Trophoblast cell (in vitro differentiated cells and primary cell): ENCODE measurements around the gene TTC24.

Experiments
- DNase-seq, 2 donors: peaks; one replicate each; pipeline ENCODE4 v3.0.0-alpha.2; 2016
- H2AFZ ChIP-seq: 2 replicates; pipeline ENCODE4 v1.6.1; 2013; ENCODE audit warnings: low read length, moderate library complexity, mild to moderate bottlenecking; ENCODE audit not compliant: insufficient read depth, poor library complexity
- H2AK5ac ChIP-seq: 2 replicates; pipeline ENCODE4 v1.6.1; 2013; ENCODE audit warnings: mild to moderate bottlenecking, low read length
- H2BK120ac ChIP-seq: 2 replicates; pipeline ENCODE4 v1.6.1; 2013; ENCODE audit warnings: low read length, mild to moderate bottlenecking, moderate library complexity; ENCODE audit not compliant: insufficient read depth, poor library complexity
- H2BK12ac ChIP-seq: 2 replicates; pipeline ENCODE4 v1.6.1; 2013; ENCODE audit warnings: mild to moderate bottlenecking, low read length, moderate library complexity
- H2BK5ac ChIP-seq: 2 replicates; pipeline ENCODE4 v1.6.1; 2013; ENCODE audit warnings: low read length, low read depth, moderate library complexity, mild to moderate bottlenecking; ENCODE audit not compliant: poor library complexity
- H3K14ac ChIP-seq: 2 replicates; pipeline ENCODE4 v1.6.1; 2013; ENCODE audit warnings: mild to moderate bottlenecking, low read length
- H3K18ac ChIP-seq: 2 replicates; pipeline ENCODE4 v1.6.1; 2013; ENCODE audit warnings: mild to moderate bottlenecking, low read length
- H3K23ac ChIP-seq: 2 replicates; pipeline ENCODE4 v1.6.1; 2013; ENCODE audit warnings: low read length
- H3K27ac ChIP-seq: 2 replicates; pipeline ENCODE4 v1.5.1; 2013; ENCODE audit warnings: low read depth, mild to moderate bottlenecking, inconsistent platforms, low read length, moderate library complexity
- H3K27me3 ChIP-seq: 2 replicates; pipeline ENCODE4 v1.6.1; 2013; ENCODE audit warnings: inconsistent platforms, mild to moderate bottlenecking, low read length, moderate library complexity; ENCODE audit not compliant: insufficient read depth
- H3K36me3 ChIP-seq, 2 experiments: 1 replicate in 1 of 2; 2 replicates in 1 of 2; pipeline ENCODE4 v1.6.1; 2013; ENCODE audit warnings: low read length in 2 of 2, mild to moderate bottlenecking in 2 of 2, moderate library complexity in 1 of 2; ENCODE audit not compliant: insufficient read depth in 2 of 2, control insufficient read depth in 1 of 2
- H3K4ac ChIP-seq: 2 replicates; pipeline ENCODE4 v1.6.1; 2013; ENCODE audit warnings: low read depth, mild to moderate bottlenecking, low read length, moderate library complexity
- H3K4me1 ChIP-seq, 2 experiments: 1 replicate in 1 of 2; 2 replicates in 1 of 2; pipeline ENCODE4 v1.6.1; 2013; ENCODE audit warnings: low read length in 2 of 2, mild to moderate bottlenecking in 2 of 2, moderate library complexity in 1 of 2; ENCODE audit not compliant: insufficient read depth in 2 of 2, control insufficient read depth in 1 of 2
- H3K4me2 ChIP-seq: 2 replicates; pipeline ENCODE4 v1.6.1; 2013; ENCODE audit warnings: inconsistent platforms, mild to moderate bottlenecking, low read length, moderate library complexity
- H3K4me3 ChIP-seq: 2 replicates; pipeline ENCODE4 v1.5.1; 2013; ENCODE audit warnings: mild to moderate bottlenecking, low read depth, low read length, inconsistent platforms
- H3K79me1 ChIP-seq: one replicate; pipeline ENCODE4 v1.6.1; 2013; ENCODE audit warnings: low read length
- H3K79me2 ChIP-seq: 2 replicates; pipeline ENCODE4 v1.6.1; 2013; ENCODE audit warnings: low read length, mild to moderate bottlenecking; ENCODE audit not compliant: control insufficient read depth, insufficient read depth, poor library complexity
- H3K9ac ChIP-seq: 2 replicates; pipeline ENCODE4 v1.6.1; 2013; ENCODE audit warnings: mild to moderate bottlenecking, low read length
- H3K9me3 ChIP-seq: 2 replicates; pipeline ENCODE4 v1.6.1; 2013; ENCODE audit warnings: low read depth, mild to moderate bottlenecking, control low read depth, inconsistent platforms, low read length; ENCODE audit not compliant: insufficient read depth
- H4K12ac ChIP-seq: 2 replicates; pipeline ENCODE4 v1.6.1; 2013; ENCODE audit warnings: low read depth, mild to moderate bottlenecking, low read length, moderate library complexity
- H4K8ac ChIP-seq: 2 replicates; pipeline ENCODE4 v1.6.1; 2013; ENCODE audit warnings: low read depth, mild to moderate bottlenecking, low read length, moderate library complexity
- H4K91ac ChIP-seq: one replicate; pipeline ENCODE4 v1.6.1; 2013; ENCODE audit warnings: low read depth, mild to moderate bottlenecking, low read length, moderate library complexity
- WGBS: extraction: QIAGEN DNeasy Blood & Tissue Kit; methylation state at CpG from one replicate; pipeline ENCODE4 v1.1.7; 2013; ENCODE audit warnings: missing lambda C conversion rate; ENCODE audit not compliant: insufficient read length, insufficient coverage; ENCODE audit errors: extremely low coverage; 5-methylcytosine and 5-hydroxymethylcytosine counted together

TTC24 gene

DNA sequence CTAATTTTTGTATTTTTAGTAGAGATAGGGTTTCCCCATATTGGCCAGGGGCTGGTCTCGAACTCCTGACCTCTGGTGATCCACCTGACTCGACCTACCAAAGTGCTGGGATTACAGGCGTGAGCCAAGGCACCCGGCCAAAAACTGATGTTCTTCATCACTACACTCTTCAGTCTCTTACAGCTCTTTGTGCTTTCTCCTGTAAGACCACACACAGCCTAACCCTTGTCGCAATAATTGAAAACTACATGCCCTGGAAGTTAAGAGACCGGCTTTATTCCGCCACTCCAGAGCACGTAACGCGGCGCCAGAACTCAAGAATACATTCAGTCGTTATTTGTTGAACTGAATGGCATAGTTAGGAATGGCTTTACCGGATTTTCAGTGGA lies 21.2 kb downstream of the TTC24 start:
- peak overlapping the region; percentile 99 for H2AFZ ChIP-seq
- H2BK12ac ChIP-seq, result no peak overlapping the region
- H3K14ac ChIP-seq, result peak overlapping the region; percentile 89
- peaks cover 7% of the 10 kb centered on the region for H3K79me1 ChIP-seq
- H3K79me2 ChIP-seq, result peaks cover 3% of the 10 kb centered on the region
- H3K9me3 ChIP-seq, result peaks cover 2% of the 10 kb centered on the region
- H3K23ac ChIP-seq, result no peak overlapping the region
- no peak overlapping the region for H2BK120ac ChIP-seq
- WGBS, result no CpG with 5 or more reads among the region's 13 CpGs
- peaks cover 6 to 10% of the 10 kb centered on the region in 2 experiments for H3K4me1 ChIP-seq
- H3K4ac ChIP-seq, result peak overlapping the region; percentile 76
- H4K12ac ChIP-seq, result peak overlapping the region; percentile 67
- H2AK5ac ChIP-seq, result no peak overlapping the region
- H3K27ac ChIP-seq, result no peak overlapping the region
- no peaks in the 10 kb centered on the region for H3K27me3 ChIP-seq
- H3K18ac ChIP-seq, result peak overlapping the region; percentile 33
- peak overlapping the region; percentile 80 for H3K4me3 ChIP-seq
- H4K8ac ChIP-seq, result peak overlapping the region; percentile 99
- H3K9ac ChIP-seq, result peak overlapping the region; percentile 64
- DNase-seq, result no peak
- H4K91ac ChIP-seq, result peak overlapping the region; percentile 55
- peaks cover 16 to 24% of the 10 kb centered on the region in 2 experiments for H3K36me3 ChIP-seq
- peak overlapping the region; percentile 81 for H3K4me2 ChIP-seq
- H2BK5ac ChIP-seq, result no peak overlapping the region

DNA sequence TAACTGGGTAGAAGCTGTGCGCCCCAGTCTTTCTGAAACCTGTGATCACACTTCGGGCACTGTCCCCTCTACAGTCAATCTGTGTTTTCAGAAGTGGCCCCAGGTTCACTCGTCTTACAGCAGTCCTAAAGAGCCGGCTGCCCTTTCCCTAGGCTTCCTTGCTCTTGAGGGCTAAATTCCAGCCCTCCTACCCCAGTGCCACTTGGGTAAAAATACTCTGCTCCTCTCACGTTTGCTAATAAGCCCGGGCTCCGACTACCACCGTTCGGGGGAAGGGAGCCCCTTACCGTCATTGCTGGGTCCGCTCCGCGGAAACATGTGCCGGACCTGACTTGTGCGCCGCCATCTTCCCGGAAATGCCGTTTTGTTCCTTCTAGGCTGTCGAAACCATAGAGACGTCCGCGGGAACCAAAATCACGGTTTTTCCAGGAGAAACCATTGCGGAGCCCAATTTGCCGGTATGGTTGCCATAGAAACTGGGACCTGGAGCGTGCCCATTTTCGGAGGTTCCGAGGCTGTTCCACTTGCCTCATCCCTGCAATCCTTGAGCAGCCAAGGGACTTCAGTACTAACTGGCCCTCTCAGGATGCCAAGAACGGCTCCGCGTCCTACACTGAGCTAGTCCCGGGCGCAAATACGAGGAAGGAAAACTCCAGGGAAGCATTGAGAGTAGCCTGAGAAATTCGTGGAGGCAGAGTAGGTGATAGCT lies 21.8 kb downstream of the TTC24 start, which contains the start of gene GPATCH4:
GPATCH4 (minus strand) TSS at position 358 of the 709 bp plus-strand sequence.
- H3K4me2 ChIP-seq, result peak within 1 kb of the TSS; percentile 81
- peaks cover 3% of the 10 kb centered on the region for H3K79me2 ChIP-seq
- peak within 1 kb of the TSS; percentile 99 for H4K8ac ChIP-seq
- peaks cover 6 to 10% of the 10 kb centered on the region in 2 experiments for H3K4me1 ChIP-seq
- peak within 1 kb of the TSS; percentile 91 for H3K18ac ChIP-seq
- peak within 1 kb of the TSS; percentile 88 for H4K91ac ChIP-seq
- no CpG with 5 or more reads among the region's 35 CpGs for WGBS
- H3K79me1 ChIP-seq, result peaks cover 7% of the 10 kb centered on the region
- peak within 1 kb of the TSS; percentile 58 for H2BK12ac ChIP-seq
- peak within 1 kb of the TSS; percentile 97 for H3K14ac ChIP-seq
- H3K9me3 ChIP-seq, result peaks cover 2% of the 10 kb centered on the region
- peak within 1 kb of the TSS; percentile 29 for H2AK5ac ChIP-seq
- no peak within 1 kb of the TSS for H3K23ac ChIP-seq
- H2AFZ ChIP-seq, result peak within 1 kb of the TSS; percentile 99
- peaks cover 14 to 18% of the 10 kb centered on the region in 2 experiments for H3K36me3 ChIP-seq
- peak within 1 kb of the TSS; percentile 76 for H3K4ac ChIP-seq
- H3K27me3 ChIP-seq, result no peaks in the 10 kb centered on the region
- peak within 1 kb of the TSS; percentile 99 for H4K12ac ChIP-seq
- peak within 1 kb of the TSS; percentile 44 for H3K27ac ChIP-seq
- H3K4me3 ChIP-seq, result peak within 1 kb of the TSS; percentile 80
- peak within 1 kb of the TSS; percentile 80 for H3K9ac ChIP-seq
- peak within 1 kb of the TSS; percentile 27 for H2BK5ac ChIP-seq
- H2BK120ac ChIP-seq, result peak within 1 kb of the TSS; percentile 77
- DNase-seq, result peak; percentile 69 to 91

DNA sequence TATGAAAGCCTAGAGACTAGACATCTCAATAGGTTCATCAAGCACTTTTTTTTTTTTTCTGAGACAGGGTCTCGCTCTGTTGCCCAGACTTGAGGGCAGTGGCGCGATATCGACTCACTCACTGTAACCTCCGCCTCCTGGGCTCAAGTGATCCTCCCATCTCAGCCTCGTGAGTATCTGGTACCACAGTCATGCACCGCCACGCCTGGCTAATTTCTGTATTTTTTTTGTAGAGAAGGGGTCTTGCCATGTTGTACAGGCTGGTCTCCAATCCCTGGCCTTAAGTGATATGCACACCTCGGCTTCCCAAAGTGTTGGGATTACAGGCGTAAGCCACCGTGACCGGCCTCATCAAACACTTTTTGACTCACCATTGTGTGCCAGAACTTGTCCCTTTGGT lies 22.4 kb downstream of the TTC24 start:
- Histone ChIP-seq H3K4me2 (peak overlapping the region; percentile 81), H3K4ac (no peak overlapping the region), H4K8ac (peak overlapping the region; percentile 99), H3K9me3 (peaks cover 2% of the 10 kb centered on the region), H3K4me3 (no peak overlapping the region), H2BK5ac (no peak overlapping the region), H3K79me1 (peaks cover 7% of the 10 kb centered on the region), H3K23ac (no peak overlapping the region), H3K36me3 (peaks cover 10 to 14% of the 10 kb centered on the region in 2 experiments), H3K14ac (no peak overlapping the region), H4K91ac (peak overlapping the region; percentile 88), H3K27me3 (no peaks in the 10 kb centered on the region), H3K79me2 (peaks cover 3% of the 10 kb centered on the region), H3K18ac (no peak overlapping the region), H3K27ac (no peak overlapping the region), H4K12ac (peak overlapping the region; percentile 68), H2AFZ (peak overlapping the region; percentile 99), H2AK5ac (peak overlapping the region; percentile 29), H2BK120ac (no peak overlapping the region), H2BK12ac (no peak overlapping the region), H3K9ac (no peak overlapping the region), H3K4me1 (peaks cover 6 to 10% of the 10 kb centered on the region in 2 experiments)
- no peak for DNase-seq
- WGBS, result no CpG with 5 or more reads among the region's 12 CpGs

DNA sequence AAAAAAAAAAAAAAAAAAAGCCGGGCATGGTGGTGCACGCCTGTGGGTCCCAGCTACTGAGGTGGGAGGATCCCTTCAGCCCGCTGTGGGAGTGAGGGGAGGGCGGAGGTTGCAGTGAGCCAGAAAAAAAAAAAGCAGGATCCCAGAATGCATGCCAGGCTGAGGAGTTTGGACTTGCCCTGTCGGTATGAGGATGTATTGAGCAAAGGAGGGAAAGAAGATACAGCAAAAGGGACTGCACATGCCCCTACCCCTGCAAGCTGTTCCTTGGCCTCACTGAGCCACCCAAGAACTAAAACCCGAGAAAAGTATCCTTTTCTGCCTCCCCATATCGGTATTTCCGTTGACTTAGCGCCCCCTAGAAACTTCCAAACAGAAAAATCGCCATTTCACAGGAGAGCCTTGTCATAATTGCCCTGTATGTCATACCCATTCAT lies 23.1 kb downstream of the TTC24 start:
- no peak for DNase-seq
- peaks cover 8% of the 10 kb centered on the region in 2 experiments for H3K36me3 ChIP-seq
- WGBS, result no CpG with 5 or more reads among the region's 10 CpGs

More for the DNA sequence above, 23.1 kb downstream of the TTC24 start:
- Histone ChIP-seq H3K4ac (no peak overlapping the region), H2AFZ (no peak overlapping the region), H2AK5ac (no peak overlapping the region), H3K18ac (no peak overlapping the region), H3K9me3 (peaks cover 2% of the 10 kb centered on the region), H3K4me2 (no peak overlapping the region), H3K23ac (no peak overlapping the region), H2BK5ac (no peak overlapping the region), H2BK12ac (no peak overlapping the region), H3K27ac (no peak overlapping the region), H3K4me1 (peaks cover 6 to 10% of the 10 kb centered on the region in 2 experiments), H4K8ac (peak overlapping the region; percentile 54), H3K27me3 (no peaks in the 10 kb centered on the region), H2BK120ac (no peak overlapping the region), H3K79me1 (peaks cover 7% of the 10 kb centered on the region), H3K9ac (no peak overlapping the region), H3K14ac (no peak overlapping the region), H3K4me3 (no peak overlapping the region), H4K12ac (no peak overlapping the region), H4K91ac (no peak overlapping the region), H3K79me2 (peaks cover 3% of the 10 kb centered on the region)
